Left ventricle myocardium inferior (tissue), 1 donor: ENCODE data around the gene RBM5. TPM values are rescaled to one million over a fixed set of nuclear protein-coding genes. Genes with fewer than 3 reads are reported as not detected.

Experiments used
- DNase-seq: peaks from one replicate; pipeline ENCODE4 v3.0.0-alpha.2; 2020
- H3K27ac ChIP-seq: fragments of 200-600 bp; replicated peaks from 2 replicates; pipeline ENCODE4 v1.8.0; 2021
- H3K27me3 ChIP-seq: fragments of 200-600 bp; 2 replicates; pipeline ENCODE4 v1.8.0; 2021; ENCODE audit warnings: low read depth
- H3K36me3 ChIP-seq: fragments of 200-600 bp; 2 replicates; pipeline ENCODE4 v1.8.0; 2021
- H3K4me1 ChIP-seq: fragments of 200-600 bp; 2 replicates; pipeline ENCODE4 v1.8.0; 2021
- H3K4me3 ChIP-seq: fragments of 200-600 bp; 2 replicates; pipeline ENCODE4 v1.8.0; 2021; ENCODE audit warnings: mild to moderate bottlenecking, moderate library complexity
- H3K9me3 ChIP-seq: fragments of 200-600 bp; replicated peaks from 2 replicates; pipeline ENCODE4 v1.8.0; 2021
- intact Hi-C: fragments of 100-400 bp; cut with micrococcal nuclease; formaldehyde crosslinking; loops from one replicate; pipeline ENCODE4 v1.11.0; 2022
- total RNA-seq: library from RNA; stranded (reverse); fragmentation: NEBNext Ultra II Directional; extraction: Animal tissue kit (Norgen Biotek cat#: 25700); gene quantifications from one replicate; pipeline ENCODE4 v1.2.1, GENCODE V29; 2021
- TF ChIP-seq, protein P1 (sequence below): fragments of 200-600 bp; IDR thresholded peaks from 2 replicates; pipeline ENCODE4 v1.8.0; 2021; ENCODE audit warnings: antibody characterized with exemption, mild to moderate bottlenecking, borderline replicate concordance
- donor health status: DM: no; HTN: yes; CAD: no; lungs with severe emphysema.

RBM5 gene
- total RNA-seq, 1 donor from 2014 or later: 58.4 TPM

DNA sequence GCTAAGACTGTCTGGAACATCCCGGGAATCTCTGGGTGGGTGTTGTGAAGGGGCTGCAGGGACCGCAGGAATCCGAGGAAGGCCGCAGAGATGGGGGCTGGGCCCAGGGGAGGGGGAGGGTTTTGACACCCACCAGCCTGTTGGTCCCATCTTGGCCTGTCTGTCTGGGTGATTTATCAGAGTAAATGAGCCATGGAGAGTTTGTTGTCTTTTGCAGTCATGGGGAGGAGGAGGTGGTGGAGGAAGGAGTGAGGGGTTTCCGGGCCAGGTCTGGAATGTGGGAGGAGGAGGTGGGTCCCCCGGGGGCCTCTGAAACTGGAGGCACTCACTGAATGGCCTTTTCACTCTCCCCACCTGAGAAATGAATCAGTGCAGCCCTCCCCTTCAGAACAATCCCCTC lies 77.9 kb downstream of the RBM5 start:
- intact Hi-C loops: no loop called here

DNA sequence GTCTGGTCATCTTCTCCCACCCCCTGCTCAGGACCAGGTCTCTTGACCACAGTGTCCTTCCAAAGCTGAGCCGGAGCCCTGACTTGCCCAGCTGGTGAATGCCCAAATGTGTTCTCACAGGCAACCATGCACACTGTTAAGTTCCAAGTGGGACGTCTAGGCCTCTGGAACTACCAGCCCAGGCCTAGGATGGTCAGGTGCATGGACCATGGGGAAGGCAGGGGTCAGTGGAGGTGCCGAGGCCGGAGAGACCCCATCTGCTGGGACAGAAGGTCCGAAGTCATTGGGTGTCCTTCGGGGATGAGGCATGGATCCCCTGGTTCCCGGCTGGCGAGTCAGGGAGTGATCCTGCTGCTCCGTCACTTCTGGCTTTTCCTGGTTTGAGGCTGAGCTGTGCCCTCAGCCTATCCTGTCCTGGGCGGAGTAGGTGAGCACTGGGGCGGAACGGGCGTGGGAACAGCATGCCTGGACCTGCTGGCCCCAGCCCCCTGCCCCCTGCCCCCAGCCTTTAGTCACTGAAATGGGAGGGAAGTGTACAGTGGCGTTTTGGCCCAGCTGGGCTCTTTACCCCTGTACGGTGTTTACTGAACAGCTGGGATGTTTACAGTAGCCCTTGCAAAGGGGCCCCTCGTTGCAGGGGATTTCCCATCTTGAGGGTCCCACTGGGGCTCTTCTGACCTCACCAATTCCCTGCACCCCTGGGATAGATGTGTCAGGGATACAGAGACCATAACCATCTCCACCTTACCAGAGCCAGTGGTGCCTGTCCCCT lies 78.5 kb downstream of the RBM5 start:
- no peaks in the 10 kb centered on the region for H3K9me3 ChIP-seq
- H3K36me3 ChIP-seq: no peaks in the 10 kb centered on the region
- TF ChIP-seq, protein P1, sequence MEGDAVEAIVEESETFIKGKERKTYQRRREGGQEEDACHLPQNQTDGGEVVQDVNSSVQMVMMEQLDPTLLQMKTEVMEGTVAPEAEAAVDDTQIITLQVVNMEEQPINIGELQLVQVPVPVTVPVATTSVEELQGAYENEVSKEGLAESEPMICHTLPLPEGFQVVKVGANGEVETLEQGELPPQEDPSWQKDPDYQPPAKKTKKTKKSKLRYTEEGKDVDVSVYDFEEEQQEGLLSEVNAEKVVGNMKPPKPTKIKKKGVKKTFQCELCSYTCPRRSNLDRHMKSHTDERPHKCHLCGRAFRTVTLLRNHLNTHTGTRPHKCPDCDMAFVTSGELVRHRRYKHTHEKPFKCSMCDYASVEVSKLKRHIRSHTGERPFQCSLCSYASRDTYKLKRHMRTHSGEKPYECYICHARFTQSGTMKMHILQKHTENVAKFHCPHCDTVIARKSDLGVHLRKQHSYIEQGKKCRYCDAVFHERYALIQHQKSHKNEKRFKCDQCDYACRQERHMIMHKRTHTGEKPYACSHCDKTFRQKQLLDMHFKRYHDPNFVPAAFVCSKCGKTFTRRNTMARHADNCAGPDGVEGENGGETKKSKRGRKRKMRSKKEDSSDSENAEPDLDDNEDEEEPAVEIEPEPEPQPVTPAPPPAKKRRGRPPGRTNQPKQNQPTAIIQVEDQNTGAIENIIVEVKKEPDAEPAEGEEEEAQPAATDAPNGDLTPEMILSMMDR: no peak
- H3K27me3 ChIP-seq: no peaks in the 10 kb centered on the region
- no peak overlapping the region for H3K4me3 ChIP-seq
- peak overlapping the region; percentile 88 for H3K27ac ChIP-seq
- DNase-seq: no peak
- H3K4me1 ChIP-seq: peaks cover 100% of the 10 kb centered on the region
- intact Hi-C loops: no loop called here

More for the DNA sequence above, 77.9 kb downstream of the RBM5 start:
- no peaks in the 10 kb centered on the region for H3K27me3 ChIP-seq
- TF ChIP-seq, protein P1: no peak
- H3K27ac ChIP-seq: peak overlapping the region; percentile 88
- no peaks in the 10 kb centered on the region for H3K36me3 ChIP-seq
- peaks cover 100% of the 10 kb centered on the region for H3K4me1 ChIP-seq
- peak overlapping the region; percentile 29 for H3K4me3 ChIP-seq
- DNase-seq: no peak
- H3K9me3 ChIP-seq: no peaks in the 10 kb centered on the region

DNA sequence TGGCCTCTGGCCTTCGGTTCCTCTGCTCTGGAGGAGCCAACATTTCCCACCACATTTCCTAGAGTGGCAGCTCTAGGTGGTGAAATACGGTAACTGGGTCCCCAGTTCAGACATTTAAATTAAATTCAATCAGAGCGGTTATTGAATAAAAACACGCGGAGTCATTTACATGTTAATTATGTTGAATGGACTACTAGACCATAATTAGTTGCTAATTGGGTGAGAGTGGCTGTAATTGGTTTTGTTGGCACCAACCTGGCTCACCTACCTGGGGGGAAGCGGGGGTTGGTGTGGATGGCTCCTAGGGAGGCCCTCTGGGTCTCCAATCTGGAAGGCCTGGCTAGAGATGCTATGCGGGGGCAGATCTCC lies 79.1 kb downstream of the RBM5 start:
- H3K27me3 ChIP-seq: no peaks in the 10 kb centered on the region
- peak overlapping the region; percentile 88 for H3K27ac ChIP-seq
- H3K36me3 ChIP-seq: no peaks in the 10 kb centered on the region
- peaks cover 100% of the 10 kb centered on the region for H3K4me1 ChIP-seq
- H3K4me3 ChIP-seq: no peak overlapping the region
- TF ChIP-seq, protein P1: no peak
- intact Hi-C loops: no loop called here
- H3K9me3 ChIP-seq: no peaks in the 10 kb centered on the region
- no peak for DNase-seq

DNA sequence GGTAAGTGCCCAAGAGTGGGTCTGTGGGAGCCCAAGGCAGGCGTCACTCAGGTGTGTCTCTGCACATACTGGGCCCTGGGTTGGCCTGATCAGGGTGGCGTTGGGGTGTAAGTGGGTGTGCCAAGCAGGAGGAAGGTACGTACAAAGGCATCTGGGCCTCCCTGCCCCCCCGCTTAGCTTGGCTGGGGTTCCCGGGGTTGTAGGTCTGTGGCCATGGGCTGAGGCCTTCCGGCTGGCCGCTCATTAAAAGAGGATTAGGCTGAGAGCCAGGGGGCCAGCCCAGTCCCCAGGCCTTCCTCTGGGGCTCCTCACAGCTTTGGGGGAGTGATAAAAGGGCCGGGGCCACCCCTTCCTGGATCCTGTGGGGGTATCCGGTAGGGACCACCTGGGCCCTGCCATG lies 79.7 kb downstream of the RBM5 start:
- intact Hi-C loops: no loop called here
- TF ChIP-seq, protein P1: no peak
- H3K27me3 ChIP-seq: no peaks in the 10 kb centered on the region
- peak overlapping the region; percentile 88 for H3K27ac ChIP-seq
- no peak overlapping the region for H3K4me3 ChIP-seq
- no peaks in the 10 kb centered on the region for H3K36me3 ChIP-seq
- peaks cover 98% of the 10 kb centered on the region for H3K4me1 ChIP-seq
- no peaks in the 10 kb centered on the region for H3K9me3 ChIP-seq
- DNase-seq: peak; percentile 41

Other genes starting within 250 kb of the RBM5 start
- gene TRAIP, start 232.4 kb upstream of the RBM5 start, total RNA-seq: 0.63 TPM
- not detected for gene CAMKV, start 219.0 kb upstream of the RBM5 start, total RNA-seq
- gene MST1R, start 185.0 kb upstream of the RBM5 start, total RNA-seq: 1.7 TPM
- 8.4 TPM for gene MON1A, start 159.1 kb upstream of the RBM5 start, total RNA-seq
- 40.4 TPM for gene RBM6, start 148.8 kb upstream of the RBM5 start, total RNA-seq
- 10.2 TPM for gene SEMA3F, start 66.4 kb downstream of the RBM5 start, total RNA-seq
- not detected for gene GNAT1, start 102.7 kb downstream of the RBM5 start, total RNA-seq
- 10.4 TPM for gene SLC38A3, start 116.4 kb downstream of the RBM5 start, total RNA-seq
- 118 TPM for gene GNAI2, start 147.3 kb downstream of the RBM5 start, total RNA-seq
- 23.2 TPM for gene SEMA3B, start 180.2 kb downstream of the RBM5 start, total RNA-seq
- gene LSMEM2, start 190.2 kb downstream of the RBM5 start, total RNA-seq: 27.7 TPM
- gene IFRD2, start 203.5 kb downstream of the RBM5 start, total RNA-seq: 54.9 TPM
- gene HYAL3, start 210.5 kb downstream of the RBM5 start, total RNA-seq: 1.2 TPM
- gene NAA80, start 210.5 kb downstream of the RBM5 start, total RNA-seq: 5.3 TPM
- 52.2 TPM for gene HYAL1, start 214.7 kb downstream of the RBM5 start, total RNA-seq
- 38.9 TPM for gene HYAL2, start 233.8 kb downstream of the RBM5 start, total RNA-seq
- 32.9 TPM for gene TUSC2, start 239.3 kb downstream of the RBM5 start, total RNA-seq